ENCODE measurements around the gene RAD9B.

DNA sequence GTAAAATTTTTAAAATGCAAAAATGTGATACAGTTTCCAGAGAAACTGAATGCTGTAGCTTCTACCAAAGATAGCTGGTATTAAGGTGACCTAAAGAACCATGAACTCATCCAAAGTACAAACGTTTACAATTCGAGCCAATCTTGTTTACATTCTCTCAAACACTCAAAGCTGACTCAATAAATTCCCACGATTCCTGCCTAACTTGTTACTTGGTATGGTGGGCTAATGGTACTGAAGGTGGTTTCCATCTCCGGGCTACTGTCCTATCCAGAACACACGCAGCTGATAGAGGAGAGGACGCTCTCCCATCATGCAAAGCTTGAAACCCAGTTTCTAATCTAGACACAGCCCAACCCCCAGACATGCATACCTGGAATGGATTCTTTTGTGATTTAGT lies 31.5 kb downstream of the RAD9B start:
- no peak for TF ChIP-seq GATA3 (IDR thresholded peaks at IDR 0.05; ENCODE audit: low read depth, low read length)
- no peak for TF ChIP-seq GATA2 (IDR thresholded peaks at IDR 0.05; ENCODE audit: low read depth, low read length)

All from SH-SY5Y (cell line).